ENCODE data around the gene MAPK1IP1L.
"Not testable (repeated sequence)": the region's sequence is repeated elsewhere in the genome, so short reads cannot be mapped to it uniquely, and the experiment has no call there.

MAPK1IP1L gene

GRCh38 chr14:55054098-55054497 is 2.7 kb downstream of the MAPK1IP1L start:
- peaks cover 59% of the 10 kb centered on the region for H3K36me3 ChIP-seq (ENCODE audit: control insufficient read depth, insufficient read depth, low read length)
- WGBS, 2 experiments (ENCODE audit: insufficient coverage in 2 of 2), result 94% methylated on average over 9 of the region's 13 CpGs; no CpG with 5 or more reads in 1 of the 2 experiments
- H3K9me3 ChIP-seq (ENCODE audit: control insufficient read depth, low read length), result no peaks in the 10 kb centered on the region
- H3K4me1 ChIP-seq (ENCODE audit: control insufficient read depth, insufficient read depth, low read length, poor library complexity, severe bottlenecking), result peaks cover 11% of the 10 kb centered on the region
- H3K4me3 ChIP-seq (ENCODE audit: extremely low read depth, insufficient read depth, low read length, poor library complexity, severe bottlenecking), result no peak overlapping the region
- no peak overlapping the region for H3K27ac ChIP-seq (ENCODE audit: low read depth, low read length, severe bottlenecking)

- WGBS, 2 experiments (ENCODE audit: insufficient coverage in 2 of 2), result 100% methylated on average over 1 to 3 of the region's 5 CpGs
- Histone ChIP-seq H3K4me1 (ENCODE audit: control insufficient read depth, insufficient read depth, low read length, poor library complexity, severe bottlenecking) (peaks cover 4% of the 10 kb centered on the region), H3K27ac (ENCODE audit: low read depth, low read length, severe bottlenecking) (no peak overlapping the region), H3K4me3 (ENCODE audit: extremely low read depth, insufficient read depth, low read length, poor library complexity, severe bottlenecking) (no peak overlapping the region), H3K36me3 (ENCODE audit: control insufficient read depth, insufficient read depth, low read length) (peaks cover 93% of the 10 kb centered on the region), H3K9me3 (ENCODE audit: control insufficient read depth, low read length) (peaks cover 4% of the 10 kb centered on the region)
These were observed 6.5 kb downstream of the MAPK1IP1L start for GRCh38 chr14:55057919-55058318.

- H3K27ac ChIP-seq (ENCODE audit: low read depth, low read length, severe bottlenecking), result no peak overlapping the region
- H3K9me3 ChIP-seq (ENCODE audit: control insufficient read depth, low read length), result peaks cover 4% of the 10 kb centered on the region
- H3K4me1 ChIP-seq (ENCODE audit: control insufficient read depth, insufficient read depth, low read length, poor library complexity, severe bottlenecking), result no peaks in the 10 kb centered on the region
- 94 to 100% methylated on average over 5 of the region's 5 CpGs for WGBS, 2 experiments (ENCODE audit: insufficient coverage in 2 of 2)
- H3K4me3 ChIP-seq (ENCODE audit: extremely low read depth, insufficient read depth, low read length, poor library complexity, severe bottlenecking), result no peak overlapping the region
- peaks cover 92% of the 10 kb centered on the region for H3K36me3 ChIP-seq (ENCODE audit: control insufficient read depth, insufficient read depth, low read length)
These were observed 7.9 kb downstream of the MAPK1IP1L start for GRCh38 chr14:55059333-55059732.

GRCh38 chr14:55062517-55063351 is 11.3 kb downstream of the MAPK1IP1L start:
- H3K27ac ChIP-seq (ENCODE audit: low read depth, low read length, severe bottlenecking), result no peak overlapping the region
- H3K36me3 ChIP-seq (ENCODE audit: control insufficient read depth, insufficient read depth, low read length), result peaks cover 92% of the 10 kb centered on the region
- peaks cover 4% of the 10 kb centered on the region for H3K9me3 ChIP-seq (ENCODE audit: control insufficient read depth, low read length)
- no peaks in the 10 kb centered on the region for H3K4me1 ChIP-seq (ENCODE audit: control insufficient read depth, insufficient read depth, low read length, poor library complexity, severe bottlenecking)
- no peak overlapping the region for H3K4me3 ChIP-seq (ENCODE audit: extremely low read depth, insufficient read depth, low read length, poor library complexity, severe bottlenecking)
- 97 to 98% methylated on average over 8 of the region's 11 CpGs for WGBS, 2 experiments (ENCODE audit: insufficient coverage in 2 of 2)

- H3K36me3 ChIP-seq (ENCODE audit: control insufficient read depth, insufficient read depth, low read length), result peaks cover 83% of the 10 kb centered on the region
- not testable (repeated sequence) for H3K4me3 ChIP-seq (ENCODE audit: extremely low read depth, insufficient read depth, low read length, poor library complexity, severe bottlenecking)
These were observed 13.4 kb downstream of the MAPK1IP1L start for GRCh38 chr14:55064896-55065295.

GRCh38 chr14:55065411-55065810 is 14.0 kb downstream of the MAPK1IP1L start:
- Histone ChIP-seq H3K27ac (ENCODE audit: low read depth, low read length, severe bottlenecking) (no peak overlapping the region), H3K36me3 (ENCODE audit: control insufficient read depth, insufficient read depth, low read length) (peaks cover 79% of the 10 kb centered on the region), H3K4me3 (ENCODE audit: extremely low read depth, insufficient read depth, low read length, poor library complexity, severe bottlenecking) (no peak overlapping the region), H3K4me1 (ENCODE audit: control insufficient read depth, insufficient read depth, low read length, poor library complexity, severe bottlenecking) (no peaks in the 10 kb centered on the region), H3K9me3 (ENCODE audit: control insufficient read depth, low read length) (no peaks in the 10 kb centered on the region)
- WGBS, 2 experiments (ENCODE audit: insufficient coverage in 2 of 2), result 80 to 100% methylated on average over 1 of the region's 2 CpGs

More at GRCh38 chr14:55064896-55065295, 13.4 kb downstream of the MAPK1IP1L start:
- H3K27ac ChIP-seq (ENCODE audit: low read depth, low read length, severe bottlenecking); H3K4me1 ChIP-seq (ENCODE audit: control insufficient read depth, insufficient read depth, low read length, poor library complexity, severe bottlenecking); H3K9me3 ChIP-seq (ENCODE audit: control insufficient read depth, low read length): not testable (repeated sequence)
- no CpG with 5 or more reads among the region's 2 CpGs for WGBS, 2 experiments (ENCODE audit: insufficient coverage in 2 of 2)

- H3K4me1 ChIP-seq (ENCODE audit: control insufficient read depth, insufficient read depth, low read length, poor library complexity, severe bottlenecking), result no peaks in the 10 kb centered on the region
- no peak overlapping the region for H3K4me3 ChIP-seq (ENCODE audit: extremely low read depth, insufficient read depth, low read length, poor library complexity, severe bottlenecking)
- no peak overlapping the region for H3K27ac ChIP-seq (ENCODE audit: low read depth, low read length, severe bottlenecking)
- H3K36me3 ChIP-seq (ENCODE audit: control insufficient read depth, insufficient read depth, low read length), result peaks cover 71% of the 10 kb centered on the region
- no peaks in the 10 kb centered on the region for H3K9me3 ChIP-seq (ENCODE audit: control insufficient read depth, low read length)
- no CpG with 5 or more reads among the region's 1 CpG for WGBS, 2 experiments (ENCODE audit: insufficient coverage in 2 of 2)
These were observed 14.8 kb downstream of the MAPK1IP1L start for GRCh38 chr14:55066223-55066622.

GRCh38 chr14:55070981-55071411 is 19.5 kb downstream of the MAPK1IP1L start:
- H3K27ac ChIP-seq (ENCODE audit: low read depth, low read length, severe bottlenecking), result peak overlapping the region; percentile 47
- peaks cover 5% of the 10 kb centered on the region for H3K4me1 ChIP-seq (ENCODE audit: control insufficient read depth, insufficient read depth, low read length, poor library complexity, severe bottlenecking)
- H3K36me3 ChIP-seq (ENCODE audit: control insufficient read depth, insufficient read depth, low read length), result peaks cover 28% of the 10 kb centered on the region
- 89 to 100% methylated on average over 1 to 4 of the region's 4 CpGs for WGBS, 2 experiments (ENCODE audit: insufficient coverage in 2 of 2)
- no peaks in the 10 kb centered on the region for H3K9me3 ChIP-seq (ENCODE audit: control insufficient read depth, low read length)
- H3K4me3 ChIP-seq (ENCODE audit: extremely low read depth, insufficient read depth, low read length, poor library complexity, severe bottlenecking), result no peak overlapping the region

- peak overlapping the region; percentile 47 for H3K27ac ChIP-seq (ENCODE audit: low read depth, low read length, severe bottlenecking)
- H3K9me3 ChIP-seq (ENCODE audit: control insufficient read depth, low read length), result no peaks in the 10 kb centered on the region
- H3K4me1 ChIP-seq (ENCODE audit: control insufficient read depth, insufficient read depth, low read length, poor library complexity, severe bottlenecking), result peaks cover 7% of the 10 kb centered on the region
- H3K4me3 ChIP-seq (ENCODE audit: extremely low read depth, insufficient read depth, low read length, poor library complexity, severe bottlenecking), result no peak overlapping the region
- H3K36me3 ChIP-seq (ENCODE audit: control insufficient read depth, insufficient read depth, low read length), result peaks cover 20% of the 10 kb centered on the region
- 73 to 87% methylated on average over 4 to 6 of the region's 10 CpGs for WGBS, 2 experiments (ENCODE audit: insufficient coverage in 2 of 2)
These were observed 20.6 kb downstream of the MAPK1IP1L start for GRCh38 chr14:55071870-55072640.

GRCh38 chr14:55073856-55074255 is 22.4 kb downstream of the MAPK1IP1L start:
- H3K4me3 ChIP-seq (ENCODE audit: extremely low read depth, insufficient read depth, low read length, poor library complexity, severe bottlenecking), result no peak overlapping the region
- no peaks in the 10 kb centered on the region for H3K9me3 ChIP-seq (ENCODE audit: control insufficient read depth, low read length)
- H3K27ac ChIP-seq (ENCODE audit: low read depth, low read length, severe bottlenecking), result no peak overlapping the region
- peaks cover 7% of the 10 kb centered on the region for H3K4me1 ChIP-seq (ENCODE audit: control insufficient read depth, insufficient read depth, low read length, poor library complexity, severe bottlenecking)
- peaks cover 6% of the 10 kb centered on the region for H3K36me3 ChIP-seq (ENCODE audit: control insufficient read depth, insufficient read depth, low read length)
- 94% methylated on average over 2 of the region's 2 CpGs; no CpG with 5 or more reads in 1 of the 2 experiments for WGBS, 2 experiments (ENCODE audit: insufficient coverage in 2 of 2)
